GM19455 (cell line): ENCODE results near the gene ZNF598.
A peak's percentile ranks its signal among the peaks of the same experiment; 100 is the strongest.

Experiments used
- ATAC-seq: cut with Tn5 transposase; IDR thresholded peaks from one replicate; pipeline ENCODE4 v1.9.1; 2021; ENCODE audit not compliant: unreplicated experiment

The ZNF598 gene

GRCh38 chr16:2009791-2010510, at the start of gene ZNF598:
Gene ZNF598 (minus strand): TSS chr16:2009821.
- ATAC-seq, result peak; percentile 76

DNA sequence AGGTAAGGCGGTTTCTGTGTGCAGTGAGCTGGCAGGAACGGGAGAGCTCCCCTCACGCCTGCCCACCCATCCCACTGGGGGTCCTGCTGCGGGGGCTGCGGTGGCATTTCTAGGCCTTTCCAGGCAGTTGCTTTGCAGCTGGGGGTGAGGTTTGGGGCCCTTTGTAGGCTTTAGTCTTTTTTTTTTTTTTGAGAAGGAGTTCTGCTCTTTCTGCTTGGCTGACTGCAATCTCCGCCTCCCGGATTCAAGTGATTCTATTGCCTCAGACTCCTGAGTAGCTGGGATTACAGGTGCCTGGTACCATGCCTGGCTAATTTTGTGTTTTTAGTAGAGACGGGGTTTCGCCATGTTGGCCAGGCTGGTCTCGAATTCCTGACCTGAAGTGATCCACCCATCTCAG, 49.3 kb upstream of the ZNF598 start:
- ATAC-seq, result no peak

- no peak for ATAC-seq
Observed at GRCh38 chr16:2058420-2058819, 48.8 kb upstream of the ZNF598 start.

DNA sequence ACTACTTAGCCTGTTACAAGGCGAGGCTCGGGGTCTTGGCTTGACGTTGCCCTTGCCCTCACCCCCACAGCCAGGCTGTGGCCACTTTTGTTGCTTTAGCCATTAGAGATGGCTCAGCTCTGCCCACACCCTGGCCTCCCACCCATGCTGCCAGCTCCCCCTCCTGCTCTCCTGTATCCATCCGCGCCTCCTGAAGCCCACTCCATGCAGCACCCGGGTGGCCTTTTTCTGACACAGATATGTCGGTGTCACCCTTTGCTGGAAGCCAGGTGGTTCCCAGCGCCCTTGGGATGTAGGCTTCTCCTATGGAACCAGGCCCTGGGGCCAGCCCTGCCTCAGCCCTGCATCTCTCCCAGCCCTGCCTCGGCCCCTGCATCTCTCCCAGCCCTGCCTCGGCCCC, 47.8 kb upstream of the ZNF598 start:
- no peak for ATAC-seq

GRCh38 chr16:2056681-2057407, 47.2 kb upstream of the ZNF598 start:
- no peak for ATAC-seq

- ATAC-seq, result no peak
Observed at GRCh38 chr16:2056077-2056476, 46.5 kb upstream of the ZNF598 start.

GRCh38 chr16:2054543-2055245, 45.1 kb upstream of the ZNF598 start:
- ATAC-seq, result no peak

DNA sequence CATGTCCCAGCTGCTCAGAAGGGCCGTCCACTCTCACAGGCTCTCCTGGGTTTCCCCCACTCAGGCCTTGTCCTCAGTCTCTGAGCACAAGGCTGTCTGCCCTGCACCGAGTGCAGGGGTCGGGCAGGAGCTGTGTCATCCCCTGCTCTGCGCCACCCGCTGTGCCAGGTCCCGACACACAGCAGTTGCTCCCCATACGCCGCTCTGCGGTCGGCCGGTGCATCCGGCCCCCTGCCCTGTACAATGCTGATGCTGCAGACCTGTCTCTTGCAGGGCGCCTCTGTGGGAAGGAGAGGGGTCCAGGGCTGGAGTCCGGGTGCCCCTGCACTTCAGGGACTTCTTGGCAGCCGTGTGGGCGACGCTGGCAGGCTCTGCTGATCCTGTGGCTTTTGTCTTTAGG, 44.3 kb upstream of the ZNF598 start:
- ATAC-seq, result no peak

GRCh38 chr16:2053211-2053610, 43.6 kb upstream of the ZNF598 start:
- no peak for ATAC-seq

DNA sequence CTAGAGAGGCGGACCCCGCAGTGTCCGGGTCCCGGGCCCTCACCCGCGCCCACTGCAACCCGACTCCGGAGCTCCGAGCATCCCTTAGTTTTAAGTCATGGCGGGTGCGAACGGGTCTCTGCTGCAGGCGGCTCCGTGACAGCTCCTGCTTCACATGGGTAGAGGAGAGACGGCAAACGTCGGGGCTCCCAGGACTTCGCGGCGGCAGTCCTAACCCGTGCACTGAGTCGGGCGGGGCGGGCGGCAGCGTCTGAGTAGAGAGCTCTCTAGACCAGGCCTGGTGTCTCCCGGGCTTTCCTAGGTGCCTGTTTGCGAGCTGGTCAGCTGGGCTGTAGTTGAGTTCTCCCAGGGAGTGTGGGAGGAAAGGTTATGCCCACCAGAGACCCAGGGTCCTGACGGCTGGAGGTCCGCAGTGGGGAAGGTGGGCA, 38.5 kb upstream of the ZNF598 start:
- no peak for ATAC-seq

GRCh38 chr16:2047330-2048115, 37.9 kb upstream of the ZNF598 start, which contains the start of the genes NTHL1 and TSC2:
Gene NTHL1 (minus strand): TSS chr16:2047834. CDS start chr16:2047823, 11 bp downstream.
Gene TSC2 (plus strand): TSS chr16:2047985. CDS start chr16:2048616, 631 bp downstream.
- ATAC-seq, result peak; percentile 94

DNA sequence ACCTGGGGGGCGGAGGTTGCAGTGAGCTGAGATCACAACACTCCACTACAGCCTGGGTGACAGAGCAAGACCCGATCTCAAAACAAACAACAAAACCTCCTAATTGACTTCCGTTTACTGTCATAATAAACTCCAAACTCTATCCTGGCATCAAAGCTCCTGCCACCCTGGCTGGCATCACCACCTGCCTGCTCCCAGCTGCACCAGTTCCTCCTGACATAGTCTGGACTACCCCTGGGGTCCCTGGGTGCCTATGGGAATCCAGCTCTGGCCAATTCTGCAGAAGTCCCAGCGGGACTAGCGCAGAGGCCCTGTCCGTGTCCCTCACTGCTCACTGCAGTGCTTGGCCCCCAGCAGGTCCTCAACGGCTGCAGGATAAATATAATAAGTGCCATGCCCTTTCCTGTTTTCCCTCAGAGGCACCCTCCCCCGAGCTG, 37.3 kb upstream of the ZNF598 start:
- no peak for ATAC-seq

DNA sequence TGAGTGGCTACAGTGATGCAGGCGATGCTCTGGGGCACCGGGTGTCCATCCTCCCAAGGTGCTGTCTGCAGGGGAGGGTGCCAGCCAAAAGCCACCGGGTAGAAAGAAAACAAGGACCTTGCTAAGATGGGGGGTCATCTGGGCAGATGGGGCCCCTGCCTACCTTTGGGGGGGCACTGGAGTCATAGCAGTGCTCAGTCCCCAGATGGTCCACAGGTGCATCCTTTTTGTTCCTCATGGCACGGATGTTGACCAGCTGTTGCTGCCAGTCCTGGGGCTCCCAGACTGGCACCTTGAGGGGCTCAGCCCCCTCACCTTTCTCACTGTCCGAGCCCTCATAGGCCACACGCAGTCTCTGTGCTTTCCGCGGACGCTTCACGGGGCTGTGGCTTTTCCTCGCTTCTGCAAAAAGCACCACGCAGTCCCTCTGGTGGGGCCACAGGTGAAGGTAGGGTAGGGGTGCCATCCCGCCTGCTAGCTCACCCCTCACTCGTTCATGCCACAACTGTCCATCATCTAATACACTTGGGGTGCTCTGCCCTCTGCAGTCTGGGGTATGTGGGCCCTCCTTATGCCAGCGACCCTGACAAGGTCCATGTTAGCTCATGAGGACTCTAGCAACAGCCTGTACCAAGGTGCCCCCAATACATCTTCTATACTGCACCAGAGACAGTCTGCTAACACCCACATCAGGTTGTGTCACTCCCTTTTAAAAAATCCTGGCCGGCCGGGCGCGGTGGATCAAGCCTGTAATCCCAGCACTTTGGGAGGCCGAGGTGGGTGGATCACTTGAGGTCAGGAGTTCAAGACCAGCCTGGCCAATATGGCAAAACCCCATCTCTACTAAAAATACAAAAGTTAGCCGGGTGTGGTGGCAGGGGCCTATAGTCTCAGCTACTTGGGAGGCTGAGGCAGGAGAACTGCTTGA, 36.6 kb upstream of the ZNF598 start:
- no peak for ATAC-seq

DNA sequence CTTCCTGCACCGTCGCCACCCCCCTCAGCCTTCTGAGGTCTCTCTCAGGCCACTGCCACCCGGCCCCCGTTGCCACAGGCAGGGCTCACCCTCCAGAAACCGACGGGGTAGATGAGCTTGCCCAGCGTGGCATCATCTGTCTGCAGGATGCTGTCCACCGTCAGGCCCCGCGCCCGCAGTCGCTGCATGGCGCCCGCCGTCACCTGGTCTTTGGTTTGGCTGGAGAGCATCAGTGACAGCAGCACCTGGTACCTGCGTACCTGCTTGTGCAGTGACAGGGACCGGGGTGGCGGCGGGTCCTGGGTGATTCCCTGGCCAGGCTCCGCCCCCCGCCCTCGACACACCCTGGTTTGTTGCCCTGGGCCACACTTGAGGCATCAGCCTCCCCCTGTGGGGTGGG, 34.9 kb upstream of the ZNF598 start:
- ATAC-seq, result no peak

- no peak for ATAC-seq
Observed at GRCh38 chr16:2043667-2044451, 34.2 kb upstream of the ZNF598 start.

DNA sequence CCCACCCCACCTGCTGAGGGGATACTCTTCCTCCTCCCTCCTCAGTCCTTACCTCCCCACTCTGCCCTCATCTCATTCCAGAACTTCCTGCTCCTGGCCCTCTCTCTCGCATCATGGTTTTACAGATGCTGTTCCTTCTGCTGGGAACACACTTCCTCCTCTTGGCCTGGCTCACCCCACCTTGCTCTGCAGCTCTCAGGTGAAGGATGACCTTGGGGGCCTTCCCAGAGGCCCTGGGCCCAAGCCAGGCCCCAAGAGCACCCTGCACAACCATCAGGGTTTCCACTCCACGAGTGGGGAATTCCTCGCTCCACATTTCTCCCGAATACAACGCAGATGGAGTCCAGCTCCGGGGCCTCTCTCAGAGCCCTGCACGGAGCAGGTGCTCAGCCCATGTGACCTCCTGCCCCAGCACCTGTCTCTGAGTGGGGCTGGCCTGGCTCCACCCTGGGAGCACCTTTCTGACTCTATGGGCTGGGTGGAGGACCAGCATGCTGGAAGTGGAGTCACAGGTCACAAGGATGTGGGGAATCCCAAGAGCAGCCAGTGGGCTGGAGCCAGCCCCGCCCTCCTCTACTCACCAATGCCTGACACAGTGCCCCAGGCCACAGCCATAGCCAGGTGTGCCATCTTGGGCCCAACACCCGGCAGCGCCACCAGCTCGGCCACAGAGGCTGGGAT, 33.5 kb upstream of the ZNF598 start:
- no peak for ATAC-seq

- no peak for ATAC-seq
Observed at GRCh38 chr16:2042171-2042985, 32.8 kb upstream of the ZNF598 start.
